ENCODE measurements around the gene FCHSD2. TPM values are rescaled to one million over a fixed set of nuclear protein-coding genes. Genes with fewer than 3 reads are reported as not detected.

FCHSD2 gene
- total and polyA plus RNA-seq, 2 of the 13 experiments (the other 11 are each of a cell fraction or from before 2014, with no cell fraction given): 20.5 to 24.8 TPM

- TF ChIP-seq, protein P1, sequence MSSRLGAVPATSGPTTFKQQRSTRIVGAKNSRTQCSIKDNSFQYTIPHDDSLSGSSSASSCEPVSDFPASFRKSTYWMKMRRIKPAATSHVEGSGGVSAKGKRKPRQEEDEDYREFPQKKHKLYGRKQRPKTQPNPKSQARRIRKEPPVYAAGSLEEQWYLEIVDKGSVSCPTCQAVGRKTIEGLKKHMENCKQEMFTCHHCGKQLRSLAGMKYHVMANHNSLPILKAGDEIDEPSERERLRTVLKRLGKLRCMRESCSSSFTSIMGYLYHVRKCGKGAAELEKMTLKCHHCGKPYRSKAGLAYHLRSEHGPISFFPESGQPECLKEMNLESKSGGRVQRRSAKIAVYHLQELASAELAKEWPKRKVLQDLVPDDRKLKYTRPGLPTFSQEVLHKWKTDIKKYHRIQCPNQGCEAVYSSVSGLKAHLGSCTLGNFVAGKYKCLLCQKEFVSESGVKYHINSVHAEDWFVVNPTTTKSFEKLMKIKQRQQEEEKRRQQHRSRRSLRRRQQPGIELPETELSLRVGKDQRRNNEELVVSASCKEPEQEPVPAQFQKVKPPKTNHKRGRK (CRISPR knock-in tag; IDR thresholded peaks at IDR 0.05): no peak
- TF ChIP-seq ZNF431 (CRISPR knock-in tag; IDR thresholded peaks at IDR 0.05; ENCODE audit: borderline replicate concordance, low read depth) (no peak), HOXA9 (CRISPR knock-in tag; IDR thresholded peaks at IDR 0.05; ENCODE audit: borderline replicate concordance) (no peak), MAZ (IDR thresholded peaks at IDR 0.05; ENCODE audit: borderline replicate concordance, low read depth, low read length) (no peak), MAZ (CRISPR knock-in tag; IDR thresholded peaks at IDR 0.05; ENCODE audit: low read depth) (no peak)
Observed at GRCh38 chr11:73034331-73034730, 107.8 kb downstream of the FCHSD2 start (continued).

DNA sequence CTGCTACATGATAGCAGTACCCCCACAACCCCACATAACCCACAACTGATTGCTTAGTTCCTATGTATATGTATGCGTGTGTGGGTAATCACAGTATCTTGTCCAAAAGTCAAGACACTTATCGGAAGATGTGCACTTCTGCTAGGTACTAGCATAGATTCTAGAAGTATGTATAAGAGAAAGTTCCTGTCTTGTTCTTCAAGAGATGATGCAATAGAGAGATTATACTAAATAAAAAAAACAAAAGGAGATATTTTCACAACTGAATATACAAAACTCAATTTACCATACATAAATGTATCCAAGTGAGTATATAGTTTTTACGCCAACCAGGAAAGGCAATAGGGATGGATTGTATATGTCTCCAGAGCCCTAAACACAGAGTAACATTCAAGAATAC, 112.0 kb downstream of the FCHSD2 start:
- in situ Hi-C loops (cut with HindIII; ENCODE audit: extremely low pct_ligation_motif_present, low pct_unique_long_range_greater_than_20kb): no loop called here
- ChIA-PET CTCF (ENCODE audit: low intra/inter-chr PET ratio, low total read pairs) (no interaction called here), POLR2A (no interaction called here)
- no peak overlapping the region for H3K9ac ChIP-seq (ENCODE audit: insufficient read depth, low read depth, low read length)
- no peak overlapping the region for H3K4me3 ChIP-seq (replicated peaks in 1 of 3; ENCODE audit: insufficient read depth in 1 of 3, low read depth in 2 of 3, low read length in 3 of 3)
- FAIRE-seq (no peak), DNase-seq (ENCODE audit: low spot score) (no peak), ATAC-seq (no peak)
- peaks cover 1 to 25% of the 10 kb centered on the region in 2 experiments; a peak in 3 of 5 replicates for H3K36me3 ChIP-seq (replicated peaks in 1 of 2; ENCODE audit: control insufficient read depth in 1 of 2, insufficient read depth in 2 of 2, low read length in 2 of 2)
- H3K9me3 ChIP-seq (ENCODE audit: low read length): peaks cover 29% of the 10 kb centered on the region
- intact Hi-C loops (cut with micrococcal nuclease; ENCODE audit: unreplicated experiment): no loop called here
- H3K79me2 ChIP-seq (ENCODE audit: insufficient read depth, low read length): peaks cover 31% of the 10 kb centered on the region
- no peaks in the 10 kb centered on the region for H3K27me3 ChIP-seq (ENCODE audit: control insufficient read depth in 1 of 2, insufficient read depth in 2 of 2, low read length in 2 of 2)
- no peak overlapping the region for H2AFZ ChIP-seq (ENCODE audit: low read length)
- H4K20me1 ChIP-seq (ENCODE audit: insufficient read depth, low read length): no peaks in the 10 kb centered on the region; the same call in 1 of the 2 replicates
- WGBS (ENCODE audit: low lambda C conversion rate): 99% methylated on average over 3 of the region's 3 CpGs
- no peaks in the 10 kb centered on the region for H3K4me1 ChIP-seq (ENCODE audit: insufficient read depth, low read length)
- H3K4me2 ChIP-seq (ENCODE audit: low read depth, low read length): no peak overlapping the region
- H3K27ac ChIP-seq (ENCODE audit: extremely low read length, insufficient read depth, low read length): no peak overlapping the region
- BruUV-seq (replicated peaks): no TSS peak
- TF ChIP-seq ZNF232 (CRISPR knock-in tag; IDR thresholded peaks at IDR 0.05; ENCODE audit: borderline replicate concordance) (no peak), ZNF749 (CRISPR knock-in tag; IDR thresholded peaks at IDR 0.05; ENCODE audit: borderline replicate concordance) (no peak), FOXM1 (CRISPR knock-in tag; IDR thresholded peaks at IDR 0.05) (no peak), POGZ (CRISPR knock-in tag; IDR thresholded peaks at IDR 0.05) (no peak), FUBP1 (CRISPR knock-in tag; IDR thresholded peaks at IDR 0.05; ENCODE audit: borderline replicate concordance) (no peak), ZNF740 (CRISPR knock-in tag; IDR thresholded peaks at IDR 0.05) (no peak), ZNF430 (CRISPR knock-in tag; IDR thresholded peaks at IDR 0.05) (no peak), CERS6 (CRISPR knock-in tag; IDR thresholded peaks at IDR 0.05) (no peak), ZNF550 (CRISPR knock-in tag; IDR thresholded peaks at IDR 0.05; ENCODE audit: borderline replicate concordance) (no peak), CEBPZ (IDR thresholded peaks at IDR 0.05; ENCODE audit: low read length) (no peak), MTA3 (CRISPR knock-in tag; IDR thresholded peaks at IDR 0.05) (no peak)
